Neural cell (in vitro differentiated cells): ENCODE data around the gene TRMT11.

Experiments used
- CTCF ChIP-seq: fragments of 450-650 bp; IDR thresholded peaks from 2 replicates; pipeline ENCODE4 v1.5.1; 2014; ENCODE audit warnings: antibody characterized with exemption, mild to moderate bottlenecking, moderate library complexity; ENCODE audit not compliant: poor library complexity, severe bottlenecking
- EP300 ChIP-seq: fragments of 450-650 bp; conservative IDR thresholded peaks from 2 replicates; pipeline ENCODE4 v1.6.1; 2014; ENCODE audit warnings: antibody characterized with exemption, mild to moderate bottlenecking, moderate library complexity; ENCODE audit not compliant: poor library complexity, severe bottlenecking
- EZH2 ChIP-seq: fragments of 200-600, 300-800 bp; shearing (Covaris generic), sonication (generic); IDR thresholded peaks from 2 replicates; pipeline ENCODE4 v1.6.1; 2014; ENCODE audit warnings: antibody characterized with exemption, low read length, borderline replicate concordance, mild to moderate bottlenecking; ENCODE audit not compliant: insufficient read depth, poor library complexity, severe bottlenecking
- POLR2AphosphoS5 ChIP-seq: IDR thresholded peaks from 2 replicates; pipeline ENCODE4 v1.6.1; 2012
- REST ChIP-seq: IDR thresholded peaks from 2 replicates; pipeline ENCODE4 v1.6.1; 2012; ENCODE audit warnings: borderline replicate concordance

- TF ChIP-seq CTCF (no peak), REST (no peak), POLR2AphosphoS5 (no peak), EP300 (no peak), EZH2 (no peak)
Observed at GRCh38 chr6:126083875-126084274, 97.5 kb downstream of the TRMT11 start.
